ENCODE data around the gene SWAP70. TPM values are rescaled to one million over a fixed set of nuclear protein-coding genes. Genes with fewer than 3 reads are reported as not detected.

The SWAP70 gene
- total and polyA plus RNA-seq, 9 of the 15 experiments (the other 6 are each of a cell fraction or from before 2014, with no cell fraction given): 1.7 to 4.9 (median 3.9) TPM

DNA sequence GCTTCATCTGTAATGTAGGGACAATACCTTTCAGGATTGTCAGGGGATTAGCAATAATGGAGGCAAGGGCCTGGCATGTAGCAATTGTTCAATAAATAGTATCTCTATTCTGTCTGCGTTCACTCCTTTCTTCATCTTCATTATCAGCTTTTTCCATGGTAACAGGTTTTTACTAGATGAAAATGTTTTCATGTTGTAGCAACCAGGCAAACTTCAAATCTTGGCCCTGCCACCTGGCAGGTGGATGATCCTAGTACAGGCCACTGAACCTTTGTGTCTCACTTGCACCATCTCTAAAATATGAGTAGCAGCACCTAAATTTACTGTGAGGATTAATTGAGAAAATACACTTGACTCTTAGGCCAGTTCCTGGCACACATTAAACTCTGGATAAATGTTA is 83.4 kb downstream of the SWAP70 start (continued):
- TF ChIP-seq, protein P1, sequence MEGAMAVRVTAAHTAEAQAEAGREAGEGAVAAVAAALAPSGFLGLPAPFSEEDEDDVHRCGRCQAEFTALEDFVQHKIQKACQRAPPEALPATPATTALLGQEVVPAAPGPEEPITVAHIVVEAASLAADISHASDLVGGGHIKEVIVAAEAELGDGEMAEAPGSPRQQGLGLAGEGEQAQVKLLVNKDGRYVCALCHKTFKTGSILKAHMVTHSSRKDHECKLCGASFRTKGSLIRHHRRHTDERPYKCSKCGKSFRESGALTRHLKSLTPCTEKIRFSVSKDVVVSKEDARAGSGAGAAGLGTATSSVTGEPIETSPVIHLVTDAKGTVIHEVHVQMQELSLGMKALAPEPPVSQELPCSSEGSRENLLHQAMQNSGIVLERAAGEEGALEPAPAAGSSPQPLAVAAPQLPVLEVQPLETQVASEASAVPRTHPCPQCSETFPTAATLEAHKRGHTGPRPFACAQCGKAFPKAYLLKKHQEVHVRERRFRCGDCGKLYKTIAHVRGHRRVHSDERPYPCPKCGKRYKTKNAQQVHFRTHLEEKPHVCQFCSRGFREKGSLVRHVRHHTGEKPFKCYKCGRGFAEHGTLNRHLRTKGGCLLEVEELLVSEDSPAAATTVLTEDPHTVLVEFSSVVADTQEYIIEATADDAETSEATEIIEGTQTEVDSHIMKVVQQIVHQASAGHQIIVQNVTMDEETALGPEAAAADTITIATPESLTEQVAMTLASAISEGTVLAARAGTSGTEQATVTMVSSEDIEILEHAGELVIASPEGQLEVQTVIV (CRISPR knock-in tag; IDR thresholded peaks at IDR 0.05; ENCODE audit: borderline replicate concordance): no peak
- TF ChIP-seq RBM22 (IDR thresholded peaks at IDR 0.05; ENCODE audit: low read depth, low read length, poor library complexity, severe bottlenecking): no peak
- TF ChIP-seq, protein P2, sequence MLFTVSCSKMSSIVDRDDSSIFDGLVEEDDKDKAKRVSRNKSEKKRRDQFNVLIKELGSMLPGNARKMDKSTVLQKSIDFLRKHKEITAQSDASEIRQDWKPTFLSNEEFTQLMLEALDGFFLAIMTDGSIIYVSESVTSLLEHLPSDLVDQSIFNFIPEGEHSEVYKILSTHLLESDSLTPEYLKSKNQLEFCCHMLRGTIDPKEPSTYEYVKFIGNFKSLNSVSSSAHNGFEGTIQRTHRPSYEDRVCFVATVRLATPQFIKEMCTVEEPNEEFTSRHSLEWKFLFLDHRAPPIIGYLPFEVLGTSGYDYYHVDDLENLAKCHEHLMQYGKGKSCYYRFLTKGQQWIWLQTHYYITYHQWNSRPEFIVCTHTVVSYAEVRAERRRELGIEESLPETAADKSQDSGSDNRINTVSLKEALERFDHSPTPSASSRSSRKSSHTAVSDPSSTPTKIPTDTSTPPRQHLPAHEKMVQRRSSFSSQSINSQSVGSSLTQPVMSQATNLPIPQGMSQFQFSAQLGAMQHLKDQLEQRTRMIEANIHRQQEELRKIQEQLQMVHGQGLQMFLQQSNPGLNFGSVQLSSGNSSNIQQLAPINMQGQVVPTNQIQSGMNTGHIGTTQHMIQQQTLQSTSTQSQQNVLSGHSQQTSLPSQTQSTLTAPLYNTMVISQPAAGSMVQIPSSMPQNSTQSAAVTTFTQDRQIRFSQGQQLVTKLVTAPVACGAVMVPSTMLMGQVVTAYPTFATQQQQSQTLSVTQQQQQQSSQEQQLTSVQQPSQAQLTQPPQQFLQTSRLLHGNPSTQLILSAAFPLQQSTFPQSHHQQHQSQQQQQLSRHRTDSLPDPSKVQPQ (CRISPR knock-in tag; IDR thresholded peaks at IDR 0.05; ENCODE audit: borderline replicate concordance): no peak

DNA sequence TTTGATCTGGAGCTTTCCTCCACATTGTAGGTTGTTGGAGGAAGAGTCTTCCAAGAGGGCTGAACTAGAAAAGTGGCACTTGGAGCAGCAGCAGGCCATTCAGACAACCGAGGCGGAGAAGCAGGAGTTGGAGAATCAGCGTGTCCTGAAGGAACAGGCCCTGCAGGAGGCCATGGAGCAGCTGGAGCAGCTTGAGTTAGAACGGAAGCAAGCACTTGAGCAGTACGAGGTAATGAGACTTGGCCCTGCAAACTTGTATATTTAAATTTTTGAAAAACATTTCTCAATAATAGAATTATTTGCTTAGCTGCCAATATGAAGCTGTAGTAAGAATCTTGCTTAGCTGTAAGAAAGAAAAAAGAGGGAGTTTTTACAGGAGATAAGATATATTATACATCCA is 84.0 kb downstream of the SWAP70 start:
- CTCF ChIA-PET (ENCODE audit: low intra/inter-chr PET ratio): interaction anchor here (1.6 kb wide), 1 partner anchor 134 kb away, joined by 16 read pairs; no protein-coding TSS in a partner anchor
- WGBS (ENCODE audit: insufficient coverage, low coverage, missing lambda C conversion rate): 67% methylated on average over 5 of the region's 5 CpGs
- no TSS peak for BruUV-seq (replicated peaks)
- no peak for TF ChIP-seq ZNF717 (CRISPR knock-in tag; IDR thresholded peaks at IDR 0.05)
- TF ChIP-seq, protein P3, sequence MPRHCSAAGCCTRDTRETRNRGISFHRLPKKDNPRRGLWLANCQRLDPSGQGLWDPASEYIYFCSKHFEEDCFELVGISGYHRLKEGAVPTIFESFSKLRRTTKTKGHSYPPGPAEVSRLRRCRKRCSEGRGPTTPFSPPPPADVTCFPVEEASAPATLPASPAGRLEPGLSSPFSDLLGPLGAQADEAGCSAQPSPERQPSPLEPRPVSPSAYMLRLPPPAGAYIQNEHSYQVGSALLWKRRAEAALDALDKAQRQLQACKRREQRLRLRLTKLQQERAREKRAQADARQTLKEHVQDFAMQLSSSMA (CRISPR knock-in tag; IDR thresholded peaks at IDR 0.05): no peak
- TF ChIP-seq CBX3 (IDR thresholded peaks at IDR 0.05; ENCODE audit: borderline replicate concordance in 1 of 2, low read length in 2 of 2): no peak
- TF ChIP-seq, protein P4, sequence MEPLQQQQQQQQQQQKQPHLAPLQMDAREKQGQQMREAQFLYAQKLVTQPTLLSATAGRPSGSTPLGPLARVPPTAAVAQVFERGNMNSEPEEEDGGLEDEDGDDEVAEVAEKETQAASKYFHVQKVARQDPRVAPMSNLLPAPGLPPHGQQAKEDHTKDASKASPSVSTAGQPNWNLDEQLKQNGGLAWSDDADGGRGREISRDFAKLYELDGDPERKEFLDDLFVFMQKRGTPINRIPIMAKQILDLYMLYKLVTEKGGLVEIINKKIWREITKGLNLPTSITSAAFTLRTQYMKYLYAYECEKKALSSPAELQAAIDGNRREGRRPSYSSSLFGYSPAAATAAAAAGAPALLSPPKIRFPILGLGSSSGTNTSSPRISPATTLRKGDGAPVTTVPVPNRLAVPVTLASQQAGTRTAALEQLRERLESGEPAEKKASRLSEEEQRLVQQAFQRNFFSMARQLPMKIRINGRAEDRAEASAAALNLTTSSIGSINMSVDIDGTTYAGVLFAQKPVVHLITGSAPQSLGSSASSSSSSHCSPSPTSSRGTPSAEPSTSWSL (CRISPR knock-in tag; IDR thresholded peaks at IDR 0.05; ENCODE audit: borderline replicate concordance): no peak

More for the DNA sequence above, 84.0 kb downstream of the SWAP70 start:
- Histone ChIP-seq H3K79me2 (ENCODE audit: control insufficient read depth, insufficient read depth, low read length) (no peaks in the 10 kb centered on the region), H3K36me3 (ENCODE audit: control insufficient read depth, insufficient read depth, low read length) (no peaks in the 10 kb centered on the region), H3K9me3 (replicated peaks; ENCODE audit: control insufficient read depth, insufficient read depth, low read depth, low read length) (no peaks in the 10 kb centered on the region), H2AFZ (ENCODE audit: low read depth, low read length) (0 out of 2 replicates have a peak overlapping the region, but pooled peaks have one; percentile 52), H3K4me2 (ENCODE audit: insufficient read depth, low read length) (no peak overlapping the region), H4K20me1 (replicated peaks; ENCODE audit: control insufficient read depth, insufficient read depth, low read length) (no peaks in the 10 kb centered on the region), H3K9ac (ENCODE audit: insufficient read depth in 1 of 2, low read depth in 2 of 2, low read length in 2 of 2) (no peak overlapping the region), H3K4me3 (no peak overlapping the region), H3K4me1 (replicated peaks in 1 of 2; ENCODE audit: control insufficient read depth in 2 of 2, insufficient read depth in 2 of 2, low read length in 2 of 2) (peaks cover 0 to 4% of the 10 kb centered on the region in 2 experiments; a peak in 3 of 5 replicates), H3K27me3 (ENCODE audit: control insufficient read depth in 2 of 2, insufficient read depth in 2 of 2, low read length in 2 of 2) (no peaks in the 10 kb centered on the region), H3K9me1 (ENCODE audit: control insufficient read depth, insufficient read depth, low read length) (no peaks in the 10 kb centered on the region), H3K27ac (ENCODE audit: extremely low read depth, low read depth, low read length) (no peak overlapping the region)
- FAIRE-seq (no peak), ATAC-seq (no peak), DNase-seq (ENCODE audit: extremely low read depth in 1 of 4, low spot score in 3 of 4) (no peak)
- intact Hi-C loops (cut with micrococcal nuclease) (loop anchor here (1.0 kb wide), 2 partner anchors 134 to 213 kb away; no protein-coding TSS in a partner anchor), in situ Hi-C loops (cut with MboI) (loop anchor here (5.0 kb wide), 1 partner anchor 211 kb away; no protein-coding TSS in a partner anchor)
- POLR2A ChIA-PET: interaction anchor here (0.6 to 1.7 kb wide), 6 partner anchors 10 to 287 kb away, joined by 3 to 6 read pairs (median 3); partner anchors contain the start of gene ZNF143

All from K562 (cell line).